Ovary (tissue), 9 donors: Measurements from ENCODE around the gene FRMD3. TPM values are rescaled to one million over a fixed set of nuclear protein-coding genes. Genes with fewer than 3 reads are reported as not detected.

Experiments used
- DNase-seq, 5 donors: peaks; one replicate each; pipeline ENCODE4 v3.0.0-alpha.2; 2019 to 2020
- H3K27ac ChIP-seq, 2 donors: fragments of 200-600 bp; one replicate each; pipeline versions ENCODE4 v1.5.1 to v1.8.0; 2019 to 2022
- H3K27me3 ChIP-seq: fragments of 200-600 bp; one replicate; pipeline ENCODE4 v1.8.0; 2022
- H3K36me3 ChIP-seq: fragments of 200-600 bp; sonication (generic); one replicate; pipeline ENCODE4 v1.5.1; 2019
- H3K4me1 ChIP-seq: one replicate; pipeline ENCODE4 v1.8.1; 2013; ENCODE audit warnings: mild to moderate bottlenecking, moderate library complexity; ENCODE audit not compliant: insufficient read depth
- H3K4me3 ChIP-seq: fragments of 200-600 bp; sonication (generic); one replicate; pipeline ENCODE4 v1.5.1; 2017
- H3K9me3 ChIP-seq, 2 donors: fragments of 200-600 bp in 1 of 2; sonication (generic) in 1 of 2; one replicate each; pipeline versions ENCODE4 v1.5.1 to v1.8.1; 2013 to 2019; ENCODE audit warnings: mild to moderate bottlenecking in 1 of 2, moderate library complexity in 1 of 2
- CTCF ChIP-seq, 3 donors: fragments of 450-650 bp in 2 of 3; fragments of 200-600 bp in 1 of 3; IDR thresholded peaks; one replicate each; pipeline versions ENCODE4 v1.5.1 to v1.8.0; 2016 to 2022; ENCODE audit warnings: antibody characterized with exemption in 3 of 3, mild to moderate bottlenecking in 1 of 3
- EP300 ChIP-seq: sonication (generic); formaldehyde crosslinking; IDR thresholded peaks from one replicate; pipeline ENCODE4 v1.6.1; 2017; ENCODE audit warnings: antibody characterized with exemption
- POLR2A ChIP-seq: fragments of 450-650 bp; IDR thresholded peaks from one replicate; pipeline ENCODE4 v1.6.1; 2017; ENCODE audit warnings: antibody characterized with exemption, mild to moderate bottlenecking, moderate library complexity
- WGBS, 3 donors: extraction: QIAGEN DNeasy Blood & Tissue Kit in 1 of 3; methylation state at CpG; one replicate each; pipeline versions ENCODE4 v1.1.5 to v1.1.7; 2013 to 2017; 5-methylcytosine and 5-hydroxymethylcytosine counted together
- intact Hi-C, 4 donors: fragments of 100-400 bp; cut with DNase I; formaldehyde crosslinking; loops; one replicate each; pipeline versions ENCODE4 v1.11.0 to v1.15.1; 2022 to 2023
- polyA plus RNA-seq, 2 donors: library from polyadenylated mRNA; stranded (reverse); fragments of 200-250 nt in 1 of 2; fragments of 350-450 nt in 1 of 2; fragmentation: Illumina TruSeq in 1 of 2; extraction: RNeasy Lipid Tissue Mini Kit (QIAGEN cat#74804) in 1 of 2; gene quantifications; one replicate each; pipeline ENCODE4 v1.2.3, GENCODE V29; 2013 to 2014
- small RNA-seq: library from RNA; depleted of rRNA; stranded (forward); fragments of <200 nt; gene quantifications from one replicate; pipeline ENCODE3, GENCODE V24; 2016
- total RNA-seq, 7 donors: library from RNA; depleted of rRNA in 2 of 7; stranded (reverse); fragments of >200 nt in 2 of 7; fragmentation: NEBNext Ultra II Directional in 3 of 7; extraction: Animal tissue kit (Norgen Biotek cat#: 25700) in 3 of 7; gene quantifications; one replicate each; pipeline versions ENCODE4 v1.1.0 to v1.2.4, GENCODE V29; 2016 to 2023
- donor health status: DM: no; HTN: no; CAD: no; lungs with moderate emphysema.
- donor health status: DM: no; HTN: no; CAD: no.
- donor health status: Bipolar disorder and iron deficiency.
- donor health status: DM: yes; HTN: yes; CAD: no.
- donor health status: DM: no; HTN: no; CAD: no.
- donor health status: DM: yes; HTN: yes; CAD: no.

FRMD3 gene
- total and polyA plus RNA-seq, 9 donors, result 0.83 to 9.1 (median 4.2) TPM

- intact Hi-C loops, result no loop called here
- no peak for DNase-seq
These were observed 338.4 kb downstream of the FRMD3 start for GRCh38 chr9:83199832-83200231.

GRCh38 chr9:83199240-83199639 lies 339.0 kb downstream of the FRMD3 start:
- intact Hi-C loops, result no loop called here
- no peak overlapping the region for H3K27ac ChIP-seq
- peak; percentile 16 to 50 (median 33) for DNase-seq
- TF ChIP-seq CTCF (IDR thresholded peaks at IDR 0.05) (peak; percentile 16 to 73 (median 37)), POLR2A (no peak), EP300 (no peak)
- H3K4me1 ChIP-seq, result no peaks in the 10 kb centered on the region
- no peak overlapping the region for H3K4me3 ChIP-seq
- H3K36me3 ChIP-seq, result no peaks in the 10 kb centered on the region
- H3K27me3 ChIP-seq, result no peaks in the 10 kb centered on the region
- no peaks in the 10 kb centered on the region for H3K9me3 ChIP-seq
- 4 to 7% (median 5%) methylated on average over 5 of the region's 5 CpGs for WGBS, 3 donors

More at GRCh38 chr9:83199832-83200231, 338.4 kb downstream of the FRMD3 start:
- H3K4me3 ChIP-seq, result no peak overlapping the region
- no peak overlapping the region for H3K27ac ChIP-seq
- no peaks in the 10 kb centered on the region for H3K36me3 ChIP-seq
- no peaks in the 10 kb centered on the region for H3K4me1 ChIP-seq
- no peaks in the 10 kb centered on the region for H3K9me3 ChIP-seq
- no peaks in the 10 kb centered on the region for H3K27me3 ChIP-seq
- TF ChIP-seq POLR2A, result no peak
- WGBS, 3 donors, result 66 to 76% (median 75%) methylated on average over 6 of the region's 6 CpGs

- no peaks in the 10 kb centered on the region for H3K27me3 ChIP-seq
- no peak overlapping the region for H3K27ac ChIP-seq
- no peaks in the 10 kb centered on the region for H3K4me1 ChIP-seq
- H3K4me3 ChIP-seq, result no peak overlapping the region
- no peaks in the 10 kb centered on the region for H3K36me3 ChIP-seq
- TF ChIP-seq CTCF (IDR thresholded peaks at IDR 0.05) (no peak), EP300 (no peak), POLR2A (no peak)
- no peaks in the 10 kb centered on the region for H3K9me3 ChIP-seq
- no peak for DNase-seq
- 41 to 59% (median 45%) methylated on average over 3 of the region's 3 CpGs for WGBS, 3 donors
- intact Hi-C loops, result no loop called here
These were observed 339.8 kb downstream of the FRMD3 start for GRCh38 chr9:83198371-83198770.

GRCh38 chr9:83197591-83197990 lies 340.6 kb downstream of the FRMD3 start:
- TF ChIP-seq EP300 (no peak), CTCF (IDR thresholded peaks at IDR 0.05) (no peak), POLR2A (no peak)
- no peaks in the 10 kb centered on the region for H3K27me3 ChIP-seq
- H3K9me3 ChIP-seq, result no peaks in the 10 kb centered on the region
- H3K36me3 ChIP-seq, result no peaks in the 10 kb centered on the region
- DNase-seq, result no peak
- intact Hi-C loops, result no loop called here
- no peaks in the 10 kb centered on the region for H3K4me1 ChIP-seq
- no peak overlapping the region for H3K27ac ChIP-seq
- H3K4me3 ChIP-seq, result no peak overlapping the region
- 24 to 27% (median 27%) methylated on average over 6 of the region's 6 CpGs for WGBS, 3 donors

GRCh38 chr9:83196946-83197345 lies 341.3 kb downstream of the FRMD3 start:
- Histone ChIP-seq H3K9me3 (no peaks in the 10 kb centered on the region), H3K36me3 (no peaks in the 10 kb centered on the region), H3K4me3 (no peak overlapping the region), H3K4me1 (no peaks in the 10 kb centered on the region), H3K27ac (no peak overlapping the region), H3K27me3 (no peaks in the 10 kb centered on the region)
- WGBS, 3 donors, result 79 to 85% (median 84%) methylated on average over 2 of the region's 2 CpGs
- intact Hi-C loops, result no loop called here
- DNase-seq, result no peak
- TF ChIP-seq CTCF (IDR thresholded peaks at IDR 0.05) (no peak), POLR2A (no peak), EP300 (no peak)

Small RNAs within 50 kb of the gene (small RNA-seq; reads per million reads assigned to genes)
- not detected for gene AL137847.3
- gene RN7SKP242, result not detected
- gene RNU4-29P, result not detected

Other genes with a start within 250 kb of the FRMD3 start
- 1 to 10 TPM; 1.5 to 6.8 (median 5.5) TPM for gene IDNK, start 84.7 kb upstream of the FRMD3 start, total RNA-seq
- gene IDNK, start 84.7 kb upstream of the FRMD3 start, polyA plus RNA-seq, result 1 to 10 TPM; 4.9 to 9.0 TPM
- gene UBQLN1, start 169.6 kb upstream of the FRMD3 start, total RNA-seq, result 100 to 1,000 TPM in 1 of 7 donors, 10 to 100 TPM in 6; 71.7 to 105 (median 82.3) TPM
- gene UBQLN1, start 169.6 kb upstream of the FRMD3 start, polyA plus RNA-seq, result 10 to 100 TPM; 28.2 to 82.9 TPM